Measurements from ENCODE around the gene FAR2. TPM values are rescaled to one million over a fixed set of nuclear protein-coding genes. Genes with fewer than 3 reads are reported as not detected.

The FAR2 gene
- polyA plus RNA-seq, 1 of the 3 experiments (the other 2 are of a cell fraction): 7.4 TPM

- Histone ChIP-seq H3K36me3 (replicated peaks in 1 of 2; ENCODE audit: control insufficient read depth in 1 of 2, insufficient read depth in 2 of 2, low read length in 1 of 2) (peaks cover 62 to 64% of the 10 kb centered on the region in 2 experiments), H3K4me3 (ENCODE audit: low read depth in 2 of 2, low read length in 1 of 2) (no peak overlapping the region), H3K4me2 (no peak overlapping the region), H3F3A (replicated peaks; ENCODE audit: insufficient read depth) (no peaks in the 10 kb centered on the region), H3K79me2 (ENCODE audit: insufficient read depth) (peaks cover 4% of the 10 kb centered on the region; the same call in 1 of the 2 replicates), H3K27me3 (ENCODE audit: insufficient read depth) (no peaks in the 10 kb centered on the region), H3K4me1 (ENCODE audit: control insufficient read depth in 1 of 2, insufficient read depth in 2 of 2, low read depth in 1 of 2, low read length in 1 of 2) (peaks cover 0 to 3% of the 10 kb centered on the region in 2 experiments; a peak in 1 of 4 replicates), H3K9me3 (no peaks in the 10 kb centered on the region), H3K27ac (ENCODE audit: low read depth in 2 of 2, low read length in 1 of 2) (no peak overlapping the region), H2AFZ (ENCODE audit: low read depth) (no peak overlapping the region), H3K9me2 (no peaks in the 10 kb centered on the region), H3K9ac (no peak overlapping the region), H4K20me1 (ENCODE audit: insufficient read depth) (no peaks in the 10 kb centered on the region)
- no peak for DNase-seq
- ChIA-PET POLR2A (no interaction called here), CTCF (no interaction called here)
- TF ChIP-seq RFX5 (IDR thresholded peaks at IDR 0.05; ENCODE audit: low read length): no peak
- no peak for TF ChIP-seq USF1 (IDR thresholded peaks at IDR 0.05; ENCODE audit: borderline replicate concordance, low read depth)
- TF ChIP-seq MEF2A (IDR thresholded peaks at IDR 0.05; ENCODE audit: borderline replicate concordance, low read depth): no peak
- no peak for TF ChIP-seq IRF3 (IDR thresholded peaks at IDR 0.05; ENCODE audit: low read depth, low read length)
- no peak for TF ChIP-seq RCOR1 (IDR thresholded peaks at IDR 0.05; ENCODE audit: low read length)
- TF ChIP-seq GATA2 (CRISPR knock-in tag; IDR thresholded peaks at IDR 0.05): no peak
- TF ChIP-seq FOXM1 (IDR thresholded peaks at IDR 0.05; ENCODE audit: low read depth): no peak
- no peak for TF ChIP-seq USF2 (IDR thresholded peaks at IDR 0.05; ENCODE audit: borderline replicate concordance, low read depth, low read length)
- no peak for TF ChIP-seq PBX3 (IDR thresholded peaks at IDR 0.05)
- 100% methylated on average over 2 of the region's 2 CpGs for WGBS (ENCODE audit: low lambda C conversion rate)
Observed at GRCh38 chr12:29365091-29365490, 216.0 kb downstream of the FAR2 start.

GRCh38 chr12:29374012-29374411, 224.9 kb downstream of the FAR2 start:
- H3K9me2 ChIP-seq: no peaks in the 10 kb centered on the region
- peaks cover 79% of the 10 kb centered on the region for H3K79me2 ChIP-seq (ENCODE audit: insufficient read depth)
- 95% methylated on average over 2 of the region's 2 CpGs for WGBS (ENCODE audit: low lambda C conversion rate)
- no peak for TF ChIP-seq TAF1 (IDR thresholded peaks at IDR 0.05; ENCODE audit: borderline replicate concordance, low read depth, low read length)
- TF ChIP-seq MAX (IDR thresholded peaks at IDR 0.05; ENCODE audit: low read depth): no peak
- no peak for TF ChIP-seq CHD2 (IDR thresholded peaks at IDR 0.05; ENCODE audit: low read length, partially characterized antibody)
- TF ChIP-seq EP300 (IDR thresholded peaks at IDR 0.05; ENCODE audit: borderline replicate concordance in 1 of 2, low read depth in 1 of 2, low read length in 1 of 2): no peak
- no peak for TF ChIP-seq USF1 (IDR thresholded peaks at IDR 0.05; ENCODE audit: borderline replicate concordance, low read depth)
- no peak for TF ChIP-seq ELF1 (IDR thresholded peaks at IDR 0.05)
- peaks cover 46% of the 10 kb centered on the region in 2 experiments for H3K36me3 ChIP-seq (replicated peaks in 1 of 2; ENCODE audit: control insufficient read depth in 1 of 2, insufficient read depth in 2 of 2, low read length in 1 of 2)
- no peaks in the 10 kb centered on the region for H3K27me3 ChIP-seq (ENCODE audit: insufficient read depth)
- CTCF ChIA-PET: no interaction called here
- no peak overlapping the region for H3K4me2 ChIP-seq
- H3F3A ChIP-seq (replicated peaks; ENCODE audit: insufficient read depth): no peaks in the 10 kb centered on the region
- no peak for DNase-seq
- no peaks in the 10 kb centered on the region for H4K20me1 ChIP-seq (ENCODE audit: insufficient read depth)
- H3K4me3 ChIP-seq (ENCODE audit: low read depth in 2 of 2, low read length in 1 of 2): no peak overlapping the region
- H3K4me1 ChIP-seq (ENCODE audit: control insufficient read depth in 1 of 2, insufficient read depth in 2 of 2, low read depth in 1 of 2, low read length in 1 of 2): no peaks in the 10 kb centered on the region
- H3K9ac ChIP-seq: no peak overlapping the region
- no peaks in the 10 kb centered on the region for H3K9me3 ChIP-seq
- H3K27ac ChIP-seq (ENCODE audit: low read depth in 2 of 2, low read length in 1 of 2): no peak overlapping the region
- POLR2A ChIA-PET: no interaction called here
- H2AFZ ChIP-seq (ENCODE audit: low read depth): no peak overlapping the region
